IPS DF 19.7 (cell line): Measurements from ENCODE around the gene CDK5R2.

ENCODE experiments used
- DNase-seq: peaks from one replicate; pipeline ENCODE4 v3.0.0-alpha.2; 2013; ENCODE audit warnings: low read depth, low spot score

Gene CDK5R2

DNA sequence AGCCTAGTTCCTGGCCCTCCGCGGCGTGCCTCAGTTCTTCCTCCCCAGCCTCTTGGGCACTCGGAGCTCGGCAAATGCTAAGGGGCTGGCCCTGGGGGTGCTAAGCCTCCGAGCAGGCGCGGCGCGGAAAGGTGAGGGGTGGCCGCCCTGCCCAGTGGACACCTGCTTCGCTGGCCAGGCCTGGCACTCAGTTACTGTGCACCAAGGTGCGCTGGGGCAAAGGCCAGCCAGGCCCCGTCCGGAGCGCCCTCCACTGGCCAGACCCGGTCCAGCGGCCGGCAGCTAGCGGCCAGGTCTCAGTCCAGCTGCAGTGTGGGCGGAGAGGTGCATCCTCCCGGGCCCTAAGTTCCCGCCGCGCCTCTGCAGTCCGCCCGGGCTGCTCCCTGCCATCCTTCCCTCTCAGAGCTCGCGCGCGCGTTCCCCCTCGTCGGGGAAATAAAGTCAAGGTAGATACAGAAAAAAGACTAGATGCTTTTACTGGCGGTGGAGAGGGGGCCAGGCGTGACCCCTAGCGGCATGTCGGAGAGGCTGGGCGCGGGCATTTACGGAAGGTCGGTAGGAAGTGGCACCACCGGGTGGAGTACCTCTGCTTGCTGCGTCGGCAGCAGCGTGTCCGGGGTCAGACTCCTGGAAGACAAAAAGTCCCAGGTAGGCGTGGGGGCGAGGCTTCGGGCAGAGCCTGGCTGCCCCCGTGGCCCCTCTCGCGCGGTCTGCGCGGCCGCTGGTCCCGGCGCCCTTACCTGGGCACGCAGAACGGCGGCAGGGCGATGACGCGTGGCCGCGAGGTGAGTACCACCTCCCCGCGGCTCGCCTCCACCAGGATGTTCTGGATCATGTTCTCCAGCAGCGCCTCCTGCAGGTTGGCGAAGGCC is 43.2 kb downstream of the CDK5R2 start:
- DNase-seq = no peak

DNA sequence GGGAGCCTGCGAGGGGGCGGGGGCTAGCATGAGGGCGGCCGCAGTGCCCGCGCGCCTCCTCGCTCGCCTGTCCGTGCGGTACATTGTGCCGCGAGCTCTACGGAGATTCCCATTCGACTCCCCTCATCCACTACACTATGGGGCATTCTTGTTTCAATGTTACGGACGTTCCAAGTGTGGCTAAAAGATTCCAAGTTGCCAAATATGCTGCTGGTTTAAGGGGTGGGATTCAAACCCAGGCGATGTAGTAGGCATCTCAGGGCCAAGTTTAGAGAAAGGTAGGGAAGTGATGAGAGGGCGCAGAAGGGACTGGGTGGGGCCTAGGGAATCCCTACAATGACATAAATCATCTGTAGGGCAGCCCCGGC is 43.8 kb downstream of the CDK5R2 start:
- no peak for DNase-seq

DNA sequence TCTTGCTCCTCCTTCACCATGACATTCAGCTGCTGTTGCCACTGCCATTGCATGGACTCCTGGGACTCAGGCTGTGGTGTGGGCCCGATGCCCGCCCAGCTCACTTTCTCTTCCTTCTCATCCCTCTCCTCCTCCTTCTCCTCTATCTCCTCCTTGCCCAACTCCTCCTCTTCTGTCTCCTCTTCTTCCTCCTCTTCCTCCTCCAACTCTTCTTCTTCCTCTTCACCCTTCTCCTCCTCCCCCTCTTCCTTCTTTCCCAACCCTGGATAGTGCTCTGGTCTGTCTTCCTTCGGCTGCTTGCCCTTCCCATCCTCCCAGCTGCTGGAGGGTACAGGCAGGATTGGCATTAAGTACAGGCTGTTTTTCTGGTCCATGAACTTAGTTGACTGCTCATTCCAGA is 44.5 kb downstream of the CDK5R2 start:
- no peak for DNase-seq

DNA sequence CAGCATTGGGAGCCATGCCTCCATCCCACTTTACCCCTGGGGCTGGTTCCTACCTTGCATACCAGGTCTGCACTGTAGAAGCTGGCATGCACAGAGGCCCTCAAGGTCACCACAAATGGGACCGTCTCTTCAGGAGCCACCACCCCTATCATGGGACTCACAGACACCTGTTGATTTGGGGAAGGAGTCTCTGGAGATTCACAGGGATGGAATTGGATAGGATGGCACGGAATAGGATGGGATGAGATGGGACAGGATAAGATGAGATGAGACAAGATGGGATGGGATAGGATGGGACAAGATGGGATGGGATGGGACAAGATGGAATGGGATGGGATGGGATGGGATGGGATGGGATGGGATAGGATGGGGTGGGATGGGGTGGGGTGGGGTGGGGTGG is 49.8 kb downstream of the CDK5R2 start:
- no peak for DNase-seq

DNA sequence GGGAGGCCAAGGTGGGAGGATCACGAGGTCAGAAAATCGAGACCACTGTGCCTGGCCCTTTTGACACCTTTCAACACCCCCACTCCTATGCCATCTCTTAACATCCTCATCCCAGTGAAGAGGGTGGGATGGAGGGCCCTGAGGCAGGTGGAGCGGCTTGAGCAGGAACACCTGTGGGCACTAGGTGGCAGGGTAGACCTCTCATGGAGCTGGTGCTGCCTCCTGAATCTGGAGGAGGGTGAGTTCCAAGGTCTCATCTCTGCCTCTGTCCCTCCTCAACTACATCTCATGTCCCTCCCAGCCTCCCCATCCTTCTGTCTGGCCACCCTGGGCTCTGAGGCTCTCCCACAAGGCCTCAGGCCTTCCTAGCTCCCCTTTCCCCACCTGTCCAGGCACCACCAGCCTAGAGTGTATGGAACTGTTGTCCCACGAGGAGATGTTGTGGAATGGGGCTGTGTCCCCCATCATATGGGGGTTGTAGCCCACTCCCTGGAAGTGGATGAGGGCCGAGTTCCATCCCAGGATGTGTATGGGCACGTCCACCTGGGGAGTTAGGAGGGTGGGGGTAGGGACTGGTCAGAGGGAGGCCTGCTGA is 50.8 kb downstream of the CDK5R2 start:
- DNase-seq = no peak

DNA sequence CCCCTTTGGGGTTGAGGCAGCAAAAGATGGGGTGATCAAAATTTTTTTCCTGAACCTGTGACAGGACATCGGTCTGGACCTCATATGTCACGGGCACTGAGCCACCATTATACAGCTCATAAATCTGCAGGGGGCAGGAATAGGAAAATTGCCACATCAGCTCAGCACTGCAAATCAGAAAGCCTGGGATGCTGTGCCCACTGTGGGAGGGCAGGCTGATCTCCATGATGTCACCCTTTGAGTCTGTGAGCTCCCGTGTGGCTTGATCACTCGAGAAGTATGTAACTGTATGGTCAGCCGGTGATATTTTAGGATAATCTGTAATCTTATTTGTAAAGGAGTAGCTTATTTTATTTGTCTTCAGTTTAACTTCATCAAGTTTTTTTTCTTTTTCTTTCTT is 51.4 kb downstream of the CDK5R2 start:
- no peak for DNase-seq
